Measurements from ENCODE around the gene RNFT2.
"Not testable (repeated sequence)": the region's sequence is repeated elsewhere in the genome, so short reads cannot be mapped to it uniquely, and the experiment has no call there.

Gene RNFT2

DNA sequence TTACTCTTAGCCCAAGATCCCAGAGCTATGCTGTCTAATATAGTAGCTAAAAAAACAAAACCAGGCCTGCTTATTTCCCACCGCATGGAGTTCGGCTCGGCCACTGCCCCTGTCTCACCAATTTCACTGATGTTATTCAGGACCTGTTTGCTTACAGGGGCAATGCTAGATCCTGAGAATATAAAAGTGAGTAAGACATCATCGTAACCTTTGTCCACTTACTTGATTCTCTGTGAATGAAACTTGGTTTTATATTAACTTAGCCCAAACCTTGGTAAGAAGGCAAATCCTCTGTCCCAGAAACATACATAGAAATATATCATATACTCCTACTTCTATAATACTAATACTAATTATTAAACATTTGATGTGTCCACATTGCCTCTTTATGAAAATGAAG, 56.6 kb downstream of the RNFT2 start:
- no peak for DNase-seq (ENCODE audit: low read depth in 2 of 2)

DNA sequence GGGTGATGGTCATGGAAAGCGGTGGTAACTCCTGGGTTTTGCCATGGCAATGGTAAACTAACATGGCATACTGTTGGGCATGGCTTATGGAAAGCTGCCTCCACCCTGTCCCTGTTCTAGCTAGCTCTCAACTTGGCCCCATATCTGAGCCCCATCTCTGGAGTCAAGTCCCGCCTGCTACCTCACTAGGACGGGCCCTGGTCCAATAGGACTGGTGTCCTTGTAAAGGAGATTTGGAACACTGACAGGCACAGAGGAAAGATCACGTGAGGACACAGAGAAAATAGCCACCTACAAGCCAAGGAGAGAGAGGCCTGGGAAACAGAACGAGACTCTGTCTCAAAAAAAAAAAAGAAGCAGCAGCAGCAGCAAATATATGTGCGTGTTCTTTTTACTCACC, 59.8 kb downstream of the RNFT2 start:
- DNase-seq (ENCODE audit: low read depth in 2 of 2): no peak

DNA sequence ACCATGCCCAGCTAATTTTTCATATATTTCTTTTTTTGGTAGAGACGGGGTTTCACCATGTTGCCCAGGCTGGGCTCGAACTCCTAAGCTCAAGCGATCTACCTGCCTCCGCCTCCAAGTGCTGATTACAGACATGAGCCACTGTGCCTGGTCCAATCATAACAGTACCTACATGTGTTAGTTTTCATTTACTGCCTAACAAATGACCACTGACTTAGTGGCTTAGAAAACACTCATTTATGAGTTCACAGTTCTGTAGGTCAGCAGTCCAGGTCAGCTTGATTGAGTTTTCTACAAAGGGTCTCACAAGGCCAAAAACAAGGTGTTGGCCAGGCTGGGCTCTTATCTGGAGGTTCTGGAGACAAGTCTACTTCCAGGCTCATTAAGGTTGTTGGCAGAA, 60.6 kb downstream of the RNFT2 start:
- no peak for DNase-seq (ENCODE audit: low read depth in 2 of 2)

DNA sequence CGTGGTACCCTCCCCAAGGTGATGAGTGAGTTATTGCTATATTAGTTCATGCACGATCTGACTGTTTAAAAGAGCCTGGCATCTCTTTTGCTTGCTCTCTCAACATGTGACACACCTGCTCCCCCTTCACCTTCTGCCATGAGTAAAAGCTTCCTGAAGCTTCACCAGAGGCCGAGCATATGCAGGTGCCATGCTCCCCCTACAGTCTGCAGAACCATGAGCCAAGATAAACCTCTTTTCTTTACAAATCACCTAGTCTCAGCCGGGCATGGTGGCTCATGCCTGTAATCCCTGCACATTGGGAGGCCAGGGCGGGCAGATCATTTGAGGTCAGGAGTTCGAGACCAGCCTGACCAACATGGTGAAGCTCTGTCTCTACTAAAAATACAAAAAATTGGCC, 61.8 kb downstream of the RNFT2 start:
- no peak for DNase-seq (ENCODE audit: low read depth in 2 of 2)

DNA sequence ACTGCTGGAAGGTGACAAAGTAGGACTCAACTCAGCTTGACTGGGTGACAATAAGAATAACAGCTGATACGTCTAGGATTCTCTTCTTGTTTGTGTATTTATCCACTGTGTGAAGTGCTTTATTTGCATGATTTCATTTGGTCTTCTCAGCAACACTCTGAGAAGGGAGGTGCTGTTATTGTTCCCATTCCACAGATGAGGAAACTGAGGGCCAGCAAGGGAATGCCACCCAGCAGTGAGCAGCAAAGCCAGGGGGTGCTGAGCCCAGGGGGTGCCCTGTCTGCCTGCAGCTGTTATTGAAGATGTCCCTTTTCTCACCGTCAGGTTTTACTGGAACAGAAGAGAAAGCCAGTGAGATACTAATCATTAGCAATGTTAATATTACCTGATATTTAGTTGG, 62.8 kb downstream of the RNFT2 start:
- no peak for DNase-seq (ENCODE audit: low read depth in 2 of 2)

DNA sequence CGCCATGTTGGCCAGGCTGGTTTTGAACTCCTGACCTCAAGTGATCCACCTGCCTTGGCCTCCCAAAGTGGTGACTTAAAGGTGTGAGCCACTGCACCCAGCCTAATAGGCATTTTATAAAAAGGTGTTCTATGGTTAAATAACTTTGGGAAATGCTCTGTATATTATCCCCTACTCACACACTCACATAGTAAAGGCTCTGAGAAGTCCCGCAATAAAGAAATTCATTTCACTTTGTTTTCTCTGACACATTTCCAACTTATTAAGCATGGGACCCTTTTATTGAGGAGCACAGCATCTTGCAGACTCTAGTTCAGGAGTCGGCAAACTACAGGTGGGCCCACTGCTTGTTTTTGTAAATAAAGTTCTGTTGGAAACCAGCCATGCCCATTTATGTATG, 63.9 kb downstream of the RNFT2 start:
- no peak for DNase-seq (ENCODE audit: low read depth in 2 of 2)

DNA sequence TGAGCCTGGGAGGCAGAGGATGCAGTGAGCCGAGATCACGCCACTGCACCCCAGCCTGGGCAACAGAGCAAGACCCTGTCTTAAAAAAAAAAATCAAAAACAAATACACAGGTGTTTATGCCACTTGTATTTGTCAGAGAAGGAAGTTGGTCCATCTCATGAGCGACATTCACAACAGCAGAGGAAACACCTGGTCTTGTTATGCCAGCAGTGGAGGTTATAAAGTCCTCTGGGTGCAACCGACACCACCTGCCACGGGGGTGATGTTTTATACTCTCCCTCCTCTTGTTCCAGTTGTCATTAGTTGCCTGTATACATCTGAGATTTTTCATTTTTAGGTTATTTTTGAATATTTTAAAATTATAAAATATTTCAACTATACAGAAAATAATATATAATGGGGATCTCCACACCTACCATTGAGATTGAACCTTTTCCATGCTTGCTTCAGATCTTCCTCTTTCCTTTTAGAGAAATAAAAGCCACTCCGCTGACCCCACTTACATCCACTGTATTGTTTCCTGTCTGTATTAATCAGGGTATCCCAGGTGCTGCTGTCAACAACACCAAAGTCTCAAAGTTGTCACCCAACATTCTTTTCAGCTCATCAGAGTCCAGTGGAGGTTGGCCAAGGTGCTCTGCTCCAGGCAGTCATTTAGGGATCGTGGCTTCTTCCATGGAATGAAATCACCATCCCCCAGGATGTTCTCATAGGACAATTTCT, 65.1 kb downstream of the RNFT2 start:
- no peak for DNase-seq (ENCODE audit: low read depth in 2 of 2)

DNA sequence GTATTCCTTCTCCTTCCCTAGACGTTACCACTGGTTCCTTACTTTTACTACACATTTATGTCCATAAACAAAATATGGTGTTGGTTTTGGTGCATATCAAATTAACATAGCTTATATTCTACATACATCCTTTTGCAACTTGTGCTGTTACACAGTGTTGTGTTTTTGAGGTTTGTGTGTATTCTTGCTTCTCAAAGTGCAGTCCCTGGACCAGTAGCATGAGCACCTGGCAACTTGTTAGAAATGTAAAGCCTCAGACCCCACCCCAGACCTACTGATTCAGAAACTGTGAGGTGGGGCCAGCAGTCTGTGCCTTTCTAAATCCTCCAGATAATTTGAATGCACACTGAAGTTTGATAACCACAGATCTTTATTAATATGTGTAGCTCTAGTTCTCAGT, 65.9 kb downstream of the RNFT2 start:
- no peak for DNase-seq (ENCODE audit: low read depth in 2 of 2)

DNA sequence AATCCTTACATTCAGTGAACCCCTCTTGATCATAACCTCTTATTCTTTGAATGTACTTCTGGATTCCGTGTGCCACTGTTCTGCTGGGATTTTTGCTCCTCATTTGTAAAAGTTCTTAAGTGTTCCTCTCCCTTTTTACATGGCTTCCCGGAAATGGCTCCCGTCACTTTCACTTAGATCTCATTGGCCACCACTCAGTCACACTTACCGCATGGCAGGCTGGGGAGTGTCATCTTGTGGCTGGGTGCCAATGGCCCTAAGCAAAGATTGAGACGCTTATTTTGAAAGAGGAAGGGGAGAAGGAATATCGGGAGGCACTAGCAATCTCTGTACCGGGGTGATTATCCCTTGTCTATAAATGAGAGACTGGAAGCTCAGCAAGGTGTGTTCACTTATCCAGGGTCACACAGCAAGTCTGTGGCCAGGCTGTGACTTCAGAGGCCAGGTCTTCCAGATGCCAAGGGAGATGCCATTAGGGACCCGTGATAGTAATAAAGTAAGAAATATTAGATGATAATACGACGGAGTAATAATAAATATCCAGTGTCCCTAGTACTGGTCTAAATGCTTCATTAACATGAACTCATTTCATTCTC, 68.8 kb downstream of the RNFT2 start:
- no peak for DNase-seq (ENCODE audit: low read depth in 2 of 2)

DNA sequence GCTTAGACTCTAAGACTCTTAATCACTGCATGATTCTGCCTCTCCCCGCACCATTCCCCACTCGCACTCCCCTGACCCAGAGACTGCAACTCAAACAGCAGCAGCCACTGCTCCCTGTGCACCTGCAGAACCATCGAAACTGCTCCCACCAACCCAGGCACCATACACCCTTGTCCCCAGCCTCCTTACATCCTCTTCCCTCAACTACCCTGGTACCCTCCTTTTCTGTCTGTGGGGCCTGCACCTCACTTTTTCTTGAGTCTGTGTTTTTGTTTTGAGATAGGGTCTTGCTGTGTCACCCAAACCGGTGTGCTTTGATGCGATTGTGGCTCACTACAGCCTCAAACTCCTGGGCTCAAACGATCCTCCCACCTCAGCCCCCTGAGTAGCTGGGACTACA, 69.4 kb downstream of the RNFT2 start:
- no peak for DNase-seq (ENCODE audit: low read depth in 2 of 2)

DNA sequence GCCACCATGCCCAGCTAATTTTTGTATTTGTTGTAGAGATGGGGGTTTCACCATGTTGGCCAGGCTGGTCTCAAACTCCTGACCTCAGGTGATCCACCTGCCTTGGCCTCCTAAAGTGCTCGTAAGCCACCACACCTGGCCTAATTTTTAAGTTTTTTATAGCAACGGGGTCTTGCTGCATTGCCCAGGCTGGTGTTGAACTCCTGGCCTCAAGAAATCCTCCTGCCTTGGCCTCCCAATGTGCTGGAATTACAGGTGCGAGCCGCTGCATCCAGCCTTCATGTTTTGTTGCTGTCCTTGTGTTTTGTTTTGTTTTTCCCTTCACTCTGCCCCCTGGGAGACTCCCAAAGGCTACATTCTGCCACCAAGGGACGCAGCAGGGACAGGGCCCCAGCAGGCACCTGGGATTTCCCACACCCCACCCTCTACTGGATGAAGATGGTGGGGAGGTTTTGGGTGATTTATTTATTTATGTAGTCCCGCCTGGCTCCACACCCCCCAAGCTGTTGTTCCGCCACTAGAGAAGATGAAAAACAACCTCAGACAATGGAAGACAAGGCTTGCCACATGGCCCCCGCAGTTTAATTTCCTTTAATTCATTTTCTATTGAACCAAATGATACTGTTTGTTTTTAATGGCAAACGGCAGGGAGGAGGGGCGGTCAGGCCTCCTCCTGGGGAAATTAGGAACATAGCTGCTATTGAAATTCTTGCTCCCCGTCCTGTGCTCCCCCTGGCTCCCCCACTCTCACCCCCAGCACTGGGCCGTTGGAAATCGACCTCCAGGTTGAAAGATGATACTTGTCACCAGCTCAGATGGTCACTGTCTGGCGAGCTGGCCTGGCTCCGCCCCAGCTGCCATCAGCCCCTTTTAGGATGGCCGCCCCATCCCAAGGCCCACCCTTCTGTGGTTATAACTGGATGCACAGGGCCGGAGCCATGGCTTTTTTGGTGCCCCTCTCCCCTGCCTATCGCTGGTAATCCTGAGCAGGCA, 70.3 kb downstream of the RNFT2 start:
- no peak for DNase-seq (ENCODE audit: low read depth in 2 of 2)

DNA sequence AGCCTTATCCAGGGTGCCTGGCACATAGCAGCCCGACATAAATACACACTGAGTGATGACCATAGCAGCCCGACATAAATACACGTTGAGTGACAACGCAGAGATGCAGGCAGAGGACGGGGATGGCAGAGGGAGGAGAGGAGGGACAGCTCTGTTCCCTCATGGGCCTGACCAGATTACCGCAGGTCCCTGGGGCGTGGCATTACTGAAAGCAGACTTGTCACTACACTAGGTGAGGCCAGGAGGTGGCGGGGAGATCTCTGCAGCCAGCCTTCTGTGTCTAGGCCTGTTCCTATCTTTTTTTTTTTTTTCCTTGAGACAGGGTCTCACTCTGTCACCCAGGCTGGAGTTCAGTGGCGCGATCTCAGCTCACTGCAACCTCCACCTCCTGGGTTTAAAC, 74.1 kb downstream of the RNFT2 start:
- no peak for DNase-seq (ENCODE audit: low read depth in 2 of 2)

DNA sequence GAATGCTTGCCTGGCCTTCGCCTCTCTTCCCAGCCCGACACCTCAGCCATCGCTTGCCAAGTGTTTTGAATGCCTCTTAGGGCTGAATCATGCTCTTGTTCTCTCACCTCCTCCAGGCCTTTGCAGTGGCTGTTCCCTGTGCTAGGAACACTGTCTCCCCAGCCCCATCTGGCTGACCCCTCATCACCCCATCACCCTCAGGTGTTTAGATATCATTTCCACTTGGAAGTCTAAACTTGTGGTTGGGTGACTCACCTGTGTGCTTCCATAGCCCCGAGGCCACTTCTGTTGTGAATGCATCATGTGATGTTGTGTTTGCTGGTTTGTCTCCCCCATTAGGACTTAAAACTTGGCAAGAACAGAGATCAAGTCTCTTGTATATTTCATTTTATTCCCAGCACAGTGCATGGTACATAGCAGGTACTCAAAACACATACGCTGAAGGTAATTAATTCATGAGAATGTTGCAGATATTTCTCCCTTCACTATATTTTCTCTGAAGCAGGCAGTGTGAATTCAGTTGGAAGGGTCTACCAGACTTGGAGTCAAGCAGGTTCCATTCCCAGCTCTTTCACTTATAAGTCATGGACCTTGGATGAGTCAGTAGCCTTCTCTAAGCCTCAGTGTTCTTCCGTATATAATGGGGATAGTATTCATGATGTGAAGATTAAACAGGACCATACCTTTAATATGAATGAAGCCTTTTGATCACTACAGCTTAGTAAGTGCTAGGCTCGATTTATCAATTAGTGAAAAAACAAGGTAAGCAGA, 75.3 kb downstream of the RNFT2 start:
- DNase-seq (ENCODE audit: low read depth in 2 of 2): no peak

DNA sequence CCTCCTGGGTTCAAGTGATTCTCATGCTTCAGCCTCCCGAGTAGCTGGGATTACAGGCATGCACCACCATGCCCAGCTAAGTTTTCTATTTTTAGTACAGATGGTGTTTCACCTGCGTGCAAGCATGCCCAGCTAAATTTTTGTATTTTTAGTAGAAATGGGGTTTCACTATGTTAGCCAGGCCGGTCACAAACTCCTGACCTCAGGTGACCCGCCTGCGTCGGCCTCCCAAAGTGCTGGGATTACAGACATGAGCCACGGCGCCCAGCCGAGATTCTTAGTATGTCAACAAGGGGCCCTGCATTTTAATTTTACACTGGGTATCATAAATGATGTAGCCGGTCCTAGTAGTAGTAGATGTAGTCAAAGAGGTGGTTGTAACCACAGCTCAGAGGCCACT, 76.7 kb downstream of the RNFT2 start:
- DNase-seq (ENCODE audit: low read depth in 2 of 2): not testable (repeated sequence)

DNA sequence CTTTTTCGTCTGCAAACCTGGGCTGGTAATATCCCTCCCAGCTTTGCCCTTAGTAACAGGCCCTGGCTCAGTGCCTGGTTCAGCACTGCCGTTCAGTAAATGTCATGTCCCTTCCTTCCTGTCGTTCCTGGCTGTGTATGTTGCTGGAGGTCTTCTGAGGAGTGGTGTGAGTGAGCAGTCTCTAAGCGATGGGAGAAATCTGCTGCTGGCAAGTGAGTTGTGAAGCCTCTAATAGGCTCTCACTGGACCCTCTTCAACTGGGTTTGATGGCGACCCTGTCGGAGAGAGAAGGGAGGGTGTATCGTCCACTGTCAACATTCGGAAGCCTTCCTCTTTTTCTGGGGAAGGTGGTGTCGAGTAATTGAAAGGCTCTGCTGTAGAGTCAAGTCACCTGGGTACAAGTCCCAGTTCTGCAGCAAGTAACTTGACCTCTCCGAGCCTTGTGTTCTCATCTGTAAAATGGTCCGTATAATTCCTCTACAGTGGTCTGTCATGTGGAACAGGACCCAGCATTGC, 80.3 kb downstream of the RNFT2 start:
- peak in 1 of 2 donors; percentile 0 for DNase-seq (ENCODE audit: low read depth in 2 of 2)

DNA sequence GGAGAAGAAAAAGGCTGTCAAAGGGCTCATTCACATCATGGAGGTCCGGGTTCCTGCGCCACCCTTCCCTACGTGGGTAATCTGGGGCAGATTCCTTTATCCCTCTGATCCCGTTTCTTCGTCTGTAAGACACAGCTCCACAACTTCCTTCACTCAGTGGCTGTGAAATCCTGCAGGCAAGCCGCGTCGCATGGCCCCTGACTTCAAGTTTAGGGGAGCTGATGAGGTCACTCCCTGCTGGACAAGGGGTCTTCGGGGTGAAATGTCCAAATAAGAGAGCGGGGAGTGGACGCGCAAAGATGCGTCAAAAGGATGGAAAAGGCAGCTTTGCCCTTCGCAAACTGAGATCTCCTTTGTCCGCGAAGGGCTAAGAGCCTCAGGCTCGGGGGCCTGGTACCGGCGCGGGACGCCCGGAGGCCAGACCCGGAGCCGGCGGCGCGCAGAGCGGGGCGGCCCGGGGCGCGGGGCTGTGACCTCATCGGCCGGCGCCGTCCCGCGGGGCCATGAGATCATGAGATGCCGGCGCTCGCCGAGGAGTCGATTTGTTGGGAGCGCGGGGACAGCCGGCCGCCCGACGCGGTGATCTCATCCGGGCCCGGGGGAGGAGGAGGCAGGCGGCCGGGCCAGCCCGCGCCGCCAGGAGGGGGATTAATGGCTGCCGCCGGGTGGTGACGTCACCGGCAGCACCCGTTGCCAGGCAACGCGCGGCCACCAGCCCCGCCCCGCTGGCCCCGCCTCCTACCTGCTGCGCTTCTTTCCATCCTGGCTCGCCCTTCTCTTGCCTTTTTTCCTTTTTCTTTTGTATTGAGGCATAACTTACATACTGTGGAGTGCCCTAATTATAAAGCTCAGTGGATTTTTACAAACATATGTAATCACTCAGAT, 81.1 kb downstream of the RNFT2 start:
- peak; percentile 83 to 86 for DNase-seq (ENCODE audit: low read depth in 2 of 2)

DNA sequence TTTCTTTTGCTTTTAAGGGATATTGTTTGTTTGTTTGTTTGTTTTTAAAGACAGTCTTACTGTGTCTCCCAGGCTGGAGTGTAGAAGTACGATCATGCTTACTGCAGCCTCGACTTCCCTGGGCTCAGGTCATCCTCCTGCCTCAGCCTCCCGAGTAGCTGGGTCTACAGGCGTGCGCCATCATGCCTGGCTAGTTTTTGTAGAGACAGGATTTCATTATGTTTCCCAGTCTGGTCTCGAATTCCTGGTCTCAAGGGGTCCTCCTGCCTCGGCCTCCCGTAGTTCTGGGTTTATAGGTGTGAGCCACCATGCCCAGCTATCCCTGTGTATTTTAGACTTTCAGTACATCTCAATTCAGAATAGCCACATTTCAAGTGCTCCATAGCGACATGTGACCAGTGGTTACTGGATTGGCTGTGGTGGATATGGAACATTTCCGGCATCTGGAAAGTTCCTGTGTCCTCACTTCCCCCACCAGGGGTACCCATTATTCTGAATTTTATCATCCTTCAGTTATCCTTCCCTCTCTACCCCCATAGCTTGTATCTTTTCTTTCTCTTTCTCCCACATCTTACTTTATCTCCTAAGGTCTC, 82.0 kb downstream of the RNFT2 start:
- no peak for DNase-seq (ENCODE audit: low read depth in 2 of 2)

DNA sequence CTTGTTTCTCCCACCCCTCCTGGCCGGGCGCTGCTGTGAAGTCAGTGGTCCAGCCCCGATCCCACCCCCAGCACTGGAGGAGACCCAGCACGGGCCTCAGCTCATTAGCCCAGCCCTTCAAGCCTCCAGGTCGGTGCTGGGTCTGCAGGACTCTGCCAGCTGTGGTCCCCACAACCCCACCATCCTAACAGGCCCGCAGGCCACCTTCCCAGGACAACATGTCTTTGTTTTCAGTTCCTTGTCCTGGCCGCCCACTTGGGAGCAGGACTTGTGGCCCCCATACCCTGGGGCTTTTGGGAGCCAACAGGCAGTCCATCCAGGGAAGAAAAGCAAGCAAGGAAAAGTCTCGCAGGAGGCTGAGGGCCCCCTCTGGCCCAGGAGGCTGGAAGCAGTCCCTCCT, 83.2 kb downstream of the RNFT2 start:
- DNase-seq (ENCODE audit: low read depth in 2 of 2): no peak

DNA sequence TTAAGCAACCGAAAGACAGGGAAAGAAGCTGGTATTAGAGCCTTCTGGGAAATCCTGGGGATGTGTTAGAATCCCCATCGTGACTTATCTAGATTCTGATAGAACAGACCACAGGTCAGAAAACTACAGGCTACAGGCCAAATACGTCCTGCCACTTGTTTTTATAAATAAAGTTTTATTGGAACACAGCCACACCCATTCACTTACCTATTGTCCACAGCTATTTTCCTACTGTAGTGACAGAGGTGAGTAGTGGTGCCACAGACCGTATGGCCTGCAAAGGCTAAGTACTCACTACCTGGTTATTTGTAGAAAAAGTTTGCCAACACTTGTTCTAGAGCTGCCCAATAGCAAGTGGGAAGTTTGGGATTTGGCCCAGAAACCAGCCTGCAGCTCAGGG, 89.3 kb downstream of the RNFT2 start:
- no peak for DNase-seq (ENCODE audit: low read depth in 2 of 2)

DNA sequence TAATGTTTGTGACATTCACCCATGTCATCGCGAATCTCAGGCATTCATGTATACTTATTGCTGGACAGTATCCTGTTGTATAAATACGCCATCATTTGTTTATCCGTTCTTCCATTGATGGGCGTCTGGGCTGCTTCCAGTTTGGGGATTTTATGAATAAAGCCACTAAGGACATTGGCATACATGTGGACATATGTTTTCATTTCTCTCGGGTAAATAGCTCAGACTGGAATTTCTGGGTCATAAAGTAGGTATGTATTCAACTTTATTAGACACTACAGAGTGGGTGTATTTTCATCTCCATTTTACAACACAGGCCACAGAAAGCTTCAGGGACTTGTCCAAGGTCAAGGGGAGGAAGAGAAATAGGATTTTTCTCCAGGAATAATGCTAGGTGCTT, 94.2 kb downstream of the RNFT2 start:
- no peak for DNase-seq (ENCODE audit: low read depth in 2 of 2)
